ENCODE results near the gene NDUFV1. TPM values are rescaled to one million over a fixed set of nuclear protein-coding genes. Genes with fewer than 3 reads are reported as not detected.

The NDUFV1 gene
- total and polyA plus RNA-seq, 9 of the 15 experiments (the other 6 are each of a cell fraction or from before 2014, with no cell fraction given): 10.8 to 423 (median 209) TPM

DNA sequence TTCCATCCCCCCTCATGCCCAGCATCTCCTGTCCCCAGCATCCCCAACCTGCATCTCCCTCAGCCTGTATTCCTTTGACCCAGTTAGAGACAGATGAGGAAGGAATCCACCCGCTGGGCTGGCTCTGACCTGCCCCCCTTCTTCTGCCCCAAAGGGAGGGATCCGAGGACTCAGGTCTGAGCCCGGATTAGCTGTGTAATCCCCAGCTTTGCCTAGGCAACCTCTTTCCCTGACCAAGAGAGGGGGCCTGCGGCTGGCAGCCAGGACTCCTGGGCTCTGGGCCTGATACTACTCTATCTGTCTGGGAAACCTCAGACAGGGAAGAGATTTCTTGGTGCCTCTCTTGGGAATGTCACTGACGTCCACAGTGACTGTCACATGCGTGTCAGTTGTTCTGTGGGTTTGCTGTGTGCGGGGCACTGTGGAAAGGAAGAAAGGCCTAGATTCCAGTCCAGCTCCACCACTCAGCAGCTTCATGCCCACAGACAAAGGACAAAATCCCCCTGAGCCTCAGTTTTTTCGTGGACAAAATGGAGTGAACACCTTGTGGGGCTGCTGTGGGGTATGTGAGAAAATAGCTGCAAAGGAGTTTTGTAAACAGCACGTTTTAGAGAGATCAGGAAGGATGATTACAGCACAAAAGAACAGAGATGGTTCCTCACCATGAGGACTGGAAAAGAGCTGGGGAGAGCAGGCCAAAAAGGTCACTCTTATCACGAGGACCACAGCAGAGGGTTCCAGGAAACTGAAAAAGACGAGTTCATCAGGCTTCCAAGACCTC, 1.3 kb upstream of the NDUFV1 start (continued):
- TF ChIP-seq, protein P1, sequence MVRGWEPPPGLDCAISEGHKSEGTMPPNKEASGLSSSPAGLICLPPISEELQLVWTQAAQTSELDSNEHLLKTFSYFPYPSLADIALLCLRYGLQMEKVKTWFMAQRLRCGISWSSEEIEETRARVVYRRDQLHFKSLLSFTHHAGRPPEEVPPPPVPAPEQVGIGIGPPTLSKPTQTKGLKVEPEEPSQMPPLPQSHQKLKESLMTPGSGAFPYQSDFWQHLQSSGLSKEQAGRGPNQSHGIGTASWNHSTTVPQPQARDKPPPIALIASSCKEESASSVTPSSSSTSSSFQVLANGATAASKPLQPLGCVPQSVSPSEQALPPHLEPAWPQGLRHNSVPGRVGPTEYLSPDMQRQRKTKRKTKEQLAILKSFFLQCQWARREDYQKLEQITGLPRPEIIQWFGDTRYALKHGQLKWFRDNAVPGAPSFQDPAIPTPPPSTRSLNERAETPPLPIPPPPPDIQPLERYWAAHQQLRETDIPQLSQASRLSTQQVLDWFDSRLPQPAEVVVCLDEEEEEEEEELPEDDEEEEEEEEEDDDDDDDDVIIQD (CRISPR knock-in tag; IDR thresholded peaks at IDR 0.05): no peak
- TF ChIP-seq MIER1 (IDR thresholded peaks at IDR 0.05; ENCODE audit: low read depth): no peak
- TF ChIP-seq NCOA4 (IDR thresholded peaks at IDR 0.05; ENCODE audit: partially characterized antibody): no peak
- peak; percentile 91 for TF ChIP-seq ARID1B (IDR thresholded peaks at IDR 0.05)
- TF ChIP-seq ZNF175 (CRISPR knock-in tag; IDR thresholded peaks at IDR 0.05; ENCODE audit: low read depth): 0 out of 2 replicates have a peak, but pooled peaks have one; percentile 48
- TF ChIP-seq KDM1A (IDR thresholded peaks at IDR 0.05): peak in 1 of 2 experiments; percentile 61; a peak in 1 of 4 replicates
- TF ChIP-seq, protein P2, sequence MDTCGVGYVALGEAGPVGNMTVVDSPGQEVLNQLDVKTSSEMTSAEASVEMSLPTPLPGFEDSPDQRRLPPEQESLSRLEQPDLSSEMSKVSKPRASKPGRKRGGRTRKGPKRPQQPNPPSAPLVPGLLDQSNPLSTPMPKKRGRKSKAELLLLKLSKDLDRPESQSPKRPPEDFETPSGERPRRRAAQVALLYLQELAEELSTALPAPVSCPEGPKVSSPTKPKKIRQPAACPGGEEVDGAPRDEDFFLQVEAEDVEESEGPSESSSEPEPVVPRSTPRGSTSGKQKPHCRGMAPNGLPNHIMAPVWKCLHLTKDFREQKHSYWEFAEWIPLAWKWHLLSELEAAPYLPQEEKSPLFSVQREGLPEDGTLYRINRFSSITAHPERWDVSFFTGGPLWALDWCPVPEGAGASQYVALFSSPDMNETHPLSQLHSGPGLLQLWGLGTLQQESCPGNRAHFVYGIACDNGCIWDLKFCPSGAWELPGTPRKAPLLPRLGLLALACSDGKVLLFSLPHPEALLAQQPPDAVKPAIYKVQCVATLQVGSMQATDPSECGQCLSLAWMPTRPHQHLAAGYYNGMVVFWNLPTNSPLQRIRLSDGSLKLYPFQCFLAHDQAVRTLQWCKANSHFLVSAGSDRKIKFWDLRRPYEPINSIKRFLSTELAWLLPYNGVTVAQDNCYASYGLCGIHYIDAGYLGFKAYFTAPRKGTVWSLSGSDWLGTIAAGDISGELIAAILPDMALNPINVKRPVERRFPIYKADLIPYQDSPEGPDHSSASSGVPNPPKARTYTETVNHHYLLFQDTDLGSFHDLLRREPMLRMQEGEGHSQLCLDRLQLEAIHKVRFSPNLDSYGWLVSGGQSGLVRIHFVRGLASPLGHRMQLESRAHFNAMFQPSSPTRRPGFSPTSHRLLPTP (IDR thresholded peaks at IDR 0.05; ENCODE audit: borderline replicate concordance, extremely low read depth, insufficient read length): no peak
- TF ChIP-seq RFX1 (IDR thresholded peaks at IDR 0.05): no peak; the same call in 1 of the 2 replicates
- 0 out of 2 replicates have a peak, but pooled peaks have one; percentile 14 for TF ChIP-seq ZNF76 (CRISPR knock-in tag; IDR thresholded peaks at IDR 0.05; ENCODE audit: borderline replicate concordance)
- TF ChIP-seq, protein P3, sequence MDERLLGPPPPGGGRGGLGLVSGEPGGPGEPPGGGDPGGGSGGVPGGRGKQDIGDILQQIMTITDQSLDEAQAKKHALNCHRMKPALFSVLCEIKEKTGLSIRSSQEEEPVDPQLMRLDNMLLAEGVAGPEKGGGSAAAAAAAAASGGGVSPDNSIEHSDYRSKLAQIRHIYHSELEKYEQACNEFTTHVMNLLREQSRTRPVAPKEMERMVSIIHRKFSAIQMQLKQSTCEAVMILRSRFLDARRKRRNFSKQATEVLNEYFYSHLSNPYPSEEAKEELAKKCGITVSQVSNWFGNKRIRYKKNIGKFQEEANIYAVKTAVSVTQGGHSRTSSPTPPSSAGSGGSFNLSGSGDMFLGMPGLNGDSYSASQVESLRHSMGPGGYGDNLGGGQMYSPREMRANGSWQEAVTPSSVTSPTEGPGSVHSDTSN (CRISPR knock-in tag; IDR thresholded peaks at IDR 0.05; ENCODE audit: low read depth): no peak
- TF ChIP-seq, protein P3 (tag; conservative IDR thresholded peaks at IDR 0.05; ENCODE audit: low read depth): no peak
- TF ChIP-seq, protein P4, sequence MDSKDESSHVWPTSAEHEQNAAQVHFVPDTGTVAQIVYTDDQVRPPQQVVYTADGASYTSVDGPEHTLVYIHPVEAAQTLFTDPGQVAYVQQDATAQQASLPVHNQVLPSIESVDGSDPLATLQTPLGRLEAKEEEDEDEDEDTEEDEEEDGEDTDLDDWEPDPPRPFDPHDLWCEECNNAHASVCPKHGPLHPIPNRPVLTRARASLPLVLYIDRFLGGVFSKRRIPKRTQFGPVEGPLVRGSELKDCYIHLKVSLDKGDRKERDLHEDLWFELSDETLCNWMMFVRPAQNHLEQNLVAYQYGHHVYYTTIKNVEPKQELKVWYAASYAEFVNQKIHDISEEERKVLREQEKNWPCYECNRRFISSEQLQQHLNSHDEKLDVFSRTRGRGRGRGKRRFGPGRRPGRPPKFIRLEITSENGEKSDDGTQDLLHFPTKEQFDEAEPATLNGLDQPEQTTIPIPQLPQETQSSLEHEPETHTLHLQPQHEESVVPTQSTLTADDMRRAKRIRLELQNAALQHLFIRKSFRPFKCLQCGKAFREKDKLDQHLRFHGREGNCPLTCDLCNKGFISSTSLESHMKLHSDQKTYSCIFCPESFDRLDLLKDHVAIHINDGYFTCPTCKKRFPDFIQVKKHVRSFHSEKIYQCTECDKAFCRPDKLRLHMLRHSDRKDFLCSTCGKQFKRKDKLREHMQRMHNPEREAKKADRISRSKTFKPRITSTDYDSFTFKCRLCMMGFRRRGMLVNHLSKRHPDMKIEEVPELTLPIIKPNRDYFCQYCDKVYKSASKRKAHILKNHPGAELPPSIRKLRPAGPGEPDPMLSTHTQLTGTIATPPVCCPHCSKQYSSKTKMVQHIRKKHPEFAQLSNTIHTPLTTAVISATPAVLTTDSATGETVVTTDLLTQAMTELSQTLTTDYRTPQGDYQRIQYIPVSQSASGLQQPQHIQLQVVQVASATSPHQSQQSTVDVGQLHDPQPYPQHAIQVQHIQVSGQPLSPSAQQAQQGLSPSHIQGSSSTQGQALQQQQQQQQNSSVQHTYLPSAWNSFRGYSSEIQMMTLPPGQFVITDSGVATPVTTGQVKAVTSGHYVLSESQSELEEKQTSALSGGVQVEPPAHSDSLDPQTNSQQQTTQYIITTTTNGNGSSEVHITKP (IDR thresholded peaks at IDR 0.05; ENCODE audit: partially characterized antibody): no peak
- TF ChIP-seq ESRRB (CRISPR knock-in tag; IDR thresholded peaks at IDR 0.05; ENCODE audit: borderline replicate concordance): no peak
